Gastrocnemius medialis (tissue), 4 donors: ENCODE data around the gene UCP3. TPM values are rescaled to one million over a fixed set of nuclear protein-coding genes. Genes with fewer than 3 reads are reported as not detected.

Experiments used
- ATAC-seq, 2 donors: fragments of 150-250 bp; one replicate each; pipeline ENCODE4 v1.9.1; 2016
- DNase-seq, 2 donors: peaks; one replicate each; pipeline ENCODE4 v3.0.0-alpha.2; 2019
- H3K27ac ChIP-seq, 4 donors: fragments of 200-600 bp; sonication (generic); 1 replicate in 1 of 4; 2 replicates in 3 of 4; pipeline ENCODE4 v1.5.1; 2016 to 2018; ENCODE audit warnings: mild to moderate bottlenecking in 2 of 4, moderate library complexity in 1 of 4
- H3K27me3 ChIP-seq, 3 donors: fragments of 200-600 bp; sonication (generic) in 2 of 3; 1 replicate in 1 of 3; 2 replicates in 2 of 3; pipeline versions ENCODE4 v1.5.1 to v1.6.0; 2016 to 2019; ENCODE audit warnings: mild to moderate bottlenecking in 1 of 3, moderate library complexity in 1 of 3
- H3K36me3 ChIP-seq, 2 donors: fragments of 200-600 bp; sonication (generic) in 1 of 2; one replicate each; pipeline ENCODE4 v1.5.1; 2017 to 2018
- H3K4me1 ChIP-seq, 2 donors: fragments of 200-600 bp; sonication (generic) in 1 of 2; one replicate each; pipeline ENCODE4 v1.5.1; 2016 to 2017; ENCODE audit warnings: mild to moderate bottlenecking in 2 of 2
- H3K4me3 ChIP-seq, 4 donors: fragments of 200-600 bp; sonication (generic) in 3 of 4; 1 replicate in 1 of 4; 2 replicates in 3 of 4; pipeline ENCODE4 v1.5.1; 2016 to 2019; ENCODE audit warnings: mild to moderate bottlenecking in 2 of 4
- H3K9me3 ChIP-seq, 3 donors: fragments of 200-600 bp; sonication (generic) in 2 of 3; 1 replicate in 1 of 3; 2 replicates in 2 of 3; pipeline ENCODE4 v1.5.1; 2016 to 2019
- POLR2A ChIP-seq, 2 donors: fragments of 450-650 bp; IDR thresholded peaks; one replicate each; pipeline ENCODE4 v1.6.1; 2017; ENCODE audit warnings: antibody characterized with exemption in 2 of 2, mild to moderate bottlenecking in 2 of 2, moderate library complexity in 2 of 2
- in situ Hi-C, 4 donors: fragments of 200-750 bp; cut with MboI; loops; one replicate each; pipeline versions ENCODE4 v1.15.0 to v1.8.0; 2017; ENCODE audit warnings: low sequenced_read_pairs in 4 of 4
- intact Hi-C: fragments of 100-400 bp; cut with DNase I; formaldehyde crosslinking; loops from one replicate; pipeline ENCODE4 v1.15.1; 2023; ENCODE audit warnings: low total_unique reads
- total RNA-seq, 4 donors: library from RNA; depleted of rRNA; stranded (reverse); fragments of >200 nt; gene quantifications; one replicate each; pipeline versions ENCODE4 v1.1.0 to v1.2.3, GENCODE V29; 2016
- TF ChIP-seq, protein P1 (sequence below), 5 experiments: fragments of 450-650 bp in 3 of 5; fragments of 200-600 bp in 2 of 5; sonication (generic) in 2 of 5; IDR thresholded peaks in 4 of 5; conservative IDR thresholded peaks in 1 of 5; 1 replicate in 4 of 5; 2 replicates in 1 of 5; pipeline ENCODE4 v1.5.1; 2016 to 2019; ENCODE audit warnings: antibody characterized with exemption in 5 of 5, mild to moderate bottlenecking in 3 of 5, moderate library complexity in 3 of 5

Gene UCP3
- total RNA-seq, 4 donors from 2014 or later, result 489 to 938 (median 679) TPM

GRCh38 chr11:74014880-74015279 is 6.0 kb upstream of the UCP3 start:
- Histone ChIP-seq H3K27ac (peak overlapping the region in 1 of 4 donors; percentile 99), H3K36me3 (no peaks in the 10 kb centered on the region), H3K4me1 (peaks cover 51 to 52% of the 10 kb centered on the region in 2 donors), H3K4me3 (no peak overlapping the region), H3K27me3 (no peaks in the 10 kb centered on the region), H3K9me3 (no peaks in the 10 kb centered on the region)
- DNase-seq (no peak), ATAC-seq (no peak)
- no peak for TF ChIP-seq POLR2A (IDR thresholded peaks at IDR 0.05)
- TF ChIP-seq, protein P1, sequence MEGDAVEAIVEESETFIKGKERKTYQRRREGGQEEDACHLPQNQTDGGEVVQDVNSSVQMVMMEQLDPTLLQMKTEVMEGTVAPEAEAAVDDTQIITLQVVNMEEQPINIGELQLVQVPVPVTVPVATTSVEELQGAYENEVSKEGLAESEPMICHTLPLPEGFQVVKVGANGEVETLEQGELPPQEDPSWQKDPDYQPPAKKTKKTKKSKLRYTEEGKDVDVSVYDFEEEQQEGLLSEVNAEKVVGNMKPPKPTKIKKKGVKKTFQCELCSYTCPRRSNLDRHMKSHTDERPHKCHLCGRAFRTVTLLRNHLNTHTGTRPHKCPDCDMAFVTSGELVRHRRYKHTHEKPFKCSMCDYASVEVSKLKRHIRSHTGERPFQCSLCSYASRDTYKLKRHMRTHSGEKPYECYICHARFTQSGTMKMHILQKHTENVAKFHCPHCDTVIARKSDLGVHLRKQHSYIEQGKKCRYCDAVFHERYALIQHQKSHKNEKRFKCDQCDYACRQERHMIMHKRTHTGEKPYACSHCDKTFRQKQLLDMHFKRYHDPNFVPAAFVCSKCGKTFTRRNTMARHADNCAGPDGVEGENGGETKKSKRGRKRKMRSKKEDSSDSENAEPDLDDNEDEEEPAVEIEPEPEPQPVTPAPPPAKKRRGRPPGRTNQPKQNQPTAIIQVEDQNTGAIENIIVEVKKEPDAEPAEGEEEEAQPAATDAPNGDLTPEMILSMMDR (IDR thresholded peaks at IDR 0.05 in 4 of 5, conservative IDR thresholded peaks at IDR 0.05 in 1 of 5), result no peak
- in situ Hi-C loops (no loop called here), intact Hi-C loops (loop anchor here (5.0 to 10.0 kb wide), 2 partner anchors 157 to 630 kb away; partner anchors contain the start of genes C2CD3 and PPME1)

DNA sequence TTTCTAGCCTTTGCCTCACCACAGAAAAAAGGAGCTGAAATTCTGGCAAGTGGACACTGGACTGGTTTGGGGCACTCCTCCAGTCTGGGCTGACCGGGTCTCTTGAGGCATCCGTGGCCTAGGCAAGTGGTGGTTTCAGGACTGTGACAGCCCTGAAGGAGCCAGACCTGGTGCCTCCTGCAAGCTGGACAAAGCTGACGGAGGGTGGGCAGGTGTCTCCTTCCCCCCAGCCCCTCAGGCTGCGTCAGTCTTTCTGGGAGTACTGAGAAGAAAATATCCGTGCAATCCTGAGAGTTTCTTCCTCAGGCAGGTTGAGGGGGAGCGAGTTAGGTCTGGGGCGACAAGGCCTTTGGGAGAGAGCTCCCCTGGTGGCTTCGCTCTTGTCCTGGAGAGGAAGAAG is 4.3 kb upstream of the UCP3 start:
- Histone ChIP-seq H3K4me1 (peaks cover 45 to 47% of the 10 kb centered on the region in 2 donors), H3K27me3 (no peaks in the 10 kb centered on the region), H3K27ac (peak overlapping the region in 3 of 4 donors; percentile 36 to 99 (median 99)), H3K9me3 (no peaks in the 10 kb centered on the region), H3K36me3 (no peaks in the 10 kb centered on the region), H3K4me3 (no peak overlapping the region)
- no peak for DNase-seq
- intact Hi-C loops, result loop anchor here (10.0 kb wide), 1 partner anchor 628 kb away; no protein-coding TSS in a partner anchor
- in situ Hi-C loops, result no loop called here
- ATAC-seq, result no peak
- no peak for TF ChIP-seq POLR2A (IDR thresholded peaks at IDR 0.05)
- TF ChIP-seq, protein P1 (IDR thresholded peaks at IDR 0.05 in 4 of 5, conservative IDR thresholded peaks at IDR 0.05 in 1 of 5), result no peak

DNA sequence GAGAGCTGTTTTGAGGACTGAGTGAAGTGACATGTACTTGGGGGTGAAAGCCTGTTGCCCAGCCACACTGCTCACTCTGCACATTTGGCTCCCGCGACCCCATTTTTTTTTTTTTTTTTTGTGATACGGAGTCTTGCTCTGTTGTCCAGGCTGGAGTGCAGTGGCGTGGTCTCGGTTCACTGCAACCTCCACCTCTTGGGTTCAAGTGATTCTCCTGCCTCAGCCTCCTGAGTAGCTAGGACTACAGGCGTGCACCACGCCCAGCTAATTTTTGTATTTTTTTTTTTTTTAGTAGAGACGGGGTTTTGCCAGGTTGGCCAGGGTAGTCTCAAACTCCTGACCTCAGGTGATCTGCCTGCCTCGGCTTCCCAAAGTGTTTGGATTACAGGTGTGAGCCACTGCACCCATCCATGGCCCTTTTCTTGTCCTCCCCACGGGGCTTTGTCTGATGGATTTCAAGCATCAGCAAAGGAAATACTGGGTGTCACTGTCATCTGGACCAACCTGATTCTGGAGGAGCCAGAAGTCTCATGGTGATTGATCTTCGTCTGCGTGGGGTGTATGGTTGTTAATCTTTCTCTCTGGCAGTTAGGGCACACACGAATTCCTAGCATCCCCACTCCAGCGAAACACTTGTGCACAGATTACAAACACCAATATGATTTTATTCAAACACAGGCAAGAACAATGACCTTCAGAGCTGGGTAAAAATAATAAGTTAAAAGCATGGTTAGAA is 3.4 kb upstream of the UCP3 start:
- Histone ChIP-seq H3K9me3 (no peaks in the 10 kb centered on the region), H3K36me3 (peaks cover 0 to 6% of the 10 kb centered on the region in 2 donors), H3K27me3 (no peaks in the 10 kb centered on the region), H3K27ac (peak overlapping the region; percentile 96 to 99 (median 98)), H3K4me3 (no peak overlapping the region), H3K4me1 (peaks cover 37 to 38% of the 10 kb centered on the region in 2 donors)
- ATAC-seq (no peak), DNase-seq (no peak)
- in situ Hi-C loops, result no loop called here
- intact Hi-C loops, result loop anchor here (10.0 kb wide), 1 partner anchor 627 kb away; no protein-coding TSS in a partner anchor
- TF ChIP-seq POLR2A (IDR thresholded peaks at IDR 0.05), result no peak
- TF ChIP-seq, protein P1 (IDR thresholded peaks at IDR 0.05 in 4 of 5, conservative IDR thresholded peaks at IDR 0.05 in 1 of 5), result no peak

DNA sequence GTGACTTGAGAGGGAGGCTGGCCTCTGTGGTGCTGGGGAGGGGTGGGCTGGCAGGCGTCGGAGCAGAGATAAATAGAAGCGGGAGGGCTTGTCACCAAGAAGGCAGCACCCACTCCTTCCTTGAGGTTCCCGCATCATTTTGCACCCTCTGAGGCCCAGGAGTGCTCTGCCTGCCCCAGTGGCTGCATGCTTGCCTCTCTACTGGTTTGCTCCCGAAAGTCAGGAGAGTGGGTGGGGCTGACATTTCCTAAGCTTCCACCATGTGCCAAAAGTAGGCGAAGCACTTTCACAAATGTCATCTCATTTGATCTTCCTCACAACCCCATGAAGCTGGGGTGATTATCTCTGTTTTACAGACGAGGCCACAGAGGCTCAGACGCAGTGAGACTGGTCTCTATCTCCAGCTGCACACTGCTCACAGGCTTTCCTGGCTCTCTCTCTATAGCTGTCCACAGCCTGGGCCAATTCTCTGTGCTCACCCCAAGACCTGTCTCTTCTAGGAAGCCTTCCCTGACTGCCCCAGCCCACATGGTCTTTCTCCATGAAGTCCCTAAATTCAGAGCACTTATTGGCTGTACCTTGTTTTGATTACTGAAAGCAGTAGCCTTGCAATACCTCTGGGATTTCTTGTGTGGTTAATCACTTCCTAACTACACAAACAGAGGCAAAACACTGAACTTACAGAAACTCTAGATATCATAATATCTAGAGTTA is 2.6 kb upstream of the UCP3 start:
- peaks cover 0 to 13% of the 10 kb centered on the region in 2 donors for H3K36me3 ChIP-seq
- peaks cover 34 to 39% of the 10 kb centered on the region in 2 donors for H3K4me1 ChIP-seq
- TF ChIP-seq POLR2A (IDR thresholded peaks at IDR 0.05), result peak; percentile 16 to 25
- TF ChIP-seq, protein P1 (IDR thresholded peaks at IDR 0.05 in 4 of 5, conservative IDR thresholded peaks at IDR 0.05 in 1 of 5), result no peak
- intact Hi-C loops, result loop anchor here (10.0 kb wide), 1 partner anchor 627 kb away; no protein-coding TSS in a partner anchor
- peak overlapping the region; percentile 96 to 99 (median 98) for H3K27ac ChIP-seq
- H3K4me3 ChIP-seq, result no peak overlapping the region
- ATAC-seq (peak in 1 of 2 donors; percentile 13), DNase-seq (peak in 1 of 2 donors; percentile 61)
- H3K27me3 ChIP-seq, result no peaks in the 10 kb centered on the region
- no peaks in the 10 kb centered on the region for H3K9me3 ChIP-seq
- in situ Hi-C loops, result no loop called here
